Measurements from ENCODE around the gene GRIN3B.

Gene GRIN3B

GRCh38 chr19:991932-992669 lies 8.1 kb upstream of the GRIN3B start:
- no peak for DNase-seq

GRCh38 chr19:992670-993055 lies 7.6 kb upstream of the GRIN3B start:
- DNase-seq: no peak

GRCh38 chr19:993361-993830 lies 6.8 kb upstream of the GRIN3B start:
- DNase-seq: no peak

- DNase-seq: no peak
Measured at GRCh38 chr19:993831-994393, 6.3 kb upstream of the GRIN3B start.

- DNase-seq: no peak
Measured at GRCh38 chr19:994516-994915, 5.7 kb upstream of the GRIN3B start.

GRCh38 chr19:995051-995827 lies 5.0 kb upstream of the GRIN3B start:
- peak; percentile 71 for DNase-seq

GRCh38 chr19:996051-996838 lies 4.0 kb upstream of the GRIN3B start:
- no peak for DNase-seq

GRCh38 chr19:998064-998463 lies 2.2 kb upstream of the GRIN3B start:
- DNase-seq: no peak

GRCh38 chr19:999379-999719 lies 870 bp upstream of the GRIN3B start:
- DNase-seq: no peak

- DNase-seq: no peak
Measured at GRCh38 chr19:1000591-1001537, 645 bp downstream of the GRIN3B start.

- DNase-seq: no peak
Measured at GRCh38 chr19:1001538-1002166, 1.4 kb downstream of the GRIN3B start.

- DNase-seq: no peak
Measured at GRCh38 chr19:1002600-1002999, 2.4 kb downstream of the GRIN3B start.

GRCh38 chr19:1003283-1003682 lies 3.1 kb downstream of the GRIN3B start:
- no peak for DNase-seq

- no peak for DNase-seq
Measured at GRCh38 chr19:1004204-1004802, 4.1 kb downstream of the GRIN3B start.

GRCh38 chr19:1004803-1005664 lies 4.8 kb downstream of the GRIN3B start:
- DNase-seq: no peak

GRCh38 chr19:1006711-1007398 lies 6.6 kb downstream of the GRIN3B start:
- DNase-seq: no peak

GRCh38 chr19:1007399-1008251 lies 7.4 kb downstream of the GRIN3B start:
- no peak for DNase-seq

GRCh38 chr19:1008268-1009040 lies 8.2 kb downstream of the GRIN3B start:
- DNase-seq: no peak
